ENCODE data around the gene MLEC.

The MLEC gene

DNA sequence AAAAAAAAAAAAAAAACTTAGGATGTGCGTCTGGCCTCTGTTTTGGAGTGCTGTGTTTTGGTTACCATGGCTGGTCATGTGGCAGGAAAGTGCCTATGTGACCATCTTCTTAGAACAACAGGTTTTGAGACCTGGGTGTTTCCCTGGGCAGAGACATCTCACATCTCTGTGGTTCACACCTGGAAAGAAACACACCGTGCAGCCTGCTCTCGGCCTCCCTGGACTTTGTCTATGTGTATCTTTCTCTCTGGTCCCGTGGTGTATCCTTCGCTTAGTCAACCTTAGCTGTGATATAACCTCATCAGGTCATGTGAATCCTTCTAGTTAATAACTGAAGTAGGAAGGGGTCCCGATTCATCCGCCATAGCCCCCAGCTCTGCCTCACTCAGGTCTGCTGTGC lies 61.3 kb downstream of the MLEC start:
- DNase-seq: no peak

DNA sequence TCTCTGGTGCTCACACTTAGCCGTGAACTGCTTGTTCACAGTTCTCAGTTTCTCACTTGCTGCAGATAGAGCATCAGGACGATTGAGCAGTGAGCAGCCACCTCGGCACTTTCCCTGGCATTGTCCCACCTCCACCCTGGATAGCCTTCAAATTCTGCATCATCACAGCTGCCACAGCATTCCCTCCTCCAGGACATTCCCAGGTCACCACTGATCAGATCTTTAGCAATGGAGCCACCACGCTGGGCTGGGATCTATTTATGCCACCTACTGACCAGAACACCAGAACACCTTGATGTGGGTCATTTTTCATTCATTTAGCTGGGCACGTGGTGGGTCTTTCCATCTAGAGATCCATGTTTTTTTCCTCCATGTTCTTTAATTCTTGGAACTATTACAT lies 62.3 kb downstream of the MLEC start:
- DNase-seq: no peak

DNA sequence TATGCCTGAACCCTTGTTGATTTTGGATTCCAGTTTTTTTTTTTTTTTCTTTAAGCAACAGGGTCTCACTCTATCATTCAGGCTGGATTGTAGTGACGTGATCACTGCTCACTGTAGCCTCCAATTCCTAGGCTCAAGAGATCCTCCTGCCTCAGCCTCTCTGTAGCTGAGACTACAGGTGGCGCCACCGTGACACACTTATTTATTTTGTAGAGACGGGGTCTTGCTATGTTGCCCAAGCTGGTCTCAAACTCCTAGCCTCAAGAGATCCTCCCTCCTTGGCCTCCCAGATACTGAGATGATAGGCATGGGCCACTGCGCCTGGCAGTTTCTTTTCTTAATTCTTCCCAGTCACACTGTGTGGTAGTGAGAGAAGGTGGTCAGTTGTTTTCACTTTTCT lies 63.9 kb downstream of the MLEC start:
- no peak for DNase-seq

DNA sequence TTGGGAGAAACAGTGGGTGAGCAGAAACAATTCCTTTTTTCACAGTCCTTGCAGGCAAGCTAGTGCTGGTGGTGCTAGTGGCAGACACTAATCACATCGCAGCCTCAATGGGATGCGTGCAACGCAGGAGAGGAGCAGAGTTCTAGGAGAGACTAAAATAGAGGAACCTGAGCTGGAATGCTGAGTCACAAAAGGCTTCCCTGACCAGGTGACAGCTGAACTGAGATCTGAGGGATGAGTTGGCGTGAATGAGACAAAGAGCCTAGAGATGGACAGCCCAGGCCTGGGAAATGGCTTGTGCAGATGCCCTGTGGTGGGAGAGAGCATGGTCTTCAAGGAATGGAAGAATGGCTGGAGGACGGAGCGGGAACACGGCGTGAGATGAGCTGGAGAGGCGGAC lies 64.4 kb downstream of the MLEC start:
- no peak for DNase-seq

Data from activated CD4-positive, alpha-beta T cell treated with anti-CD3 and anti-CD28 coated beads, Interleukin-2, amount 50 U/mL, for 4 hours (primary cell).